Endothelial cell of umbilical vein (primary cell): ENCODE measurements around the gene GPHA2. TPM values are rescaled to one million over a fixed set of nuclear protein-coding genes. Genes with fewer than 3 reads are reported as not detected.

Experiments used
- BruUV-seq: library from RNA; stranded (reverse); fragments of 400-500 nt; replicated peaks from 2 replicates; lab custom pipeline; 2021; lab: Mats Ljungman, UMichigan
- CTCF ChIA-PET: fragments of 300-600, 350-600 bp; sonication (Branson Sonifier 250); formaldehyde crosslinking; loops from one replicate; lab custom pipeline; 2021; ENCODE audit warnings: antibody characterized with exemption, inconsistent platforms; lab: Charles Lee
- POLR2A ChIA-PET: fragments of 300-600, 350-600 bp; sonication (Branson Sonifier 250); formaldehyde crosslinking; loops from one replicate; lab custom pipeline; 2021; ENCODE audit warnings: antibody characterized with exemption, inconsistent platforms; lab: Charles Lee
- DNase-seq: peaks from one replicate; pipeline ENCODE4 v3.0.0-alpha.2; 2011; ENCODE audit warnings: low read depth, low spot score
- FAIRE-seq: peaks from 2 replicates; lab custom pipeline; 2011; peaks lifted over from hg19 to GRCh38; lab: Jason Lieb, UNC
- H2AFZ ChIP-seq: 2 replicates; pipeline ENCODE4 v1.6.0; 2012; ENCODE audit warnings: low read depth, low read length, control low read depth, inconsistent platforms
- H3K27ac ChIP-seq: 2 replicates; pipeline ENCODE4 v1.5.1; 2011; ENCODE audit warnings: low read depth, mild to moderate bottlenecking, control low read depth, low read length, moderate library complexity; ENCODE audit not compliant: insufficient read depth
- H3K27me3 ChIP-seq, 2 experiments: 2 replicates each; pipeline versions ENCODE4 v1.6.0 to v1.6.1; 2011; ENCODE audit warnings: low read length in 2 of 2, mixed read lengths in 1 of 2; ENCODE audit not compliant: control insufficient read depth in 2 of 2, insufficient read depth in 2 of 2
- H3K36me3 ChIP-seq, 2 experiments: 2 replicates in 1 of 2; 3 replicates in 1 of 2; pipeline ENCODE4 v1.5.1; 2011; ENCODE audit warnings: low read length in 2 of 2, mild to moderate bottlenecking in 1 of 2, moderate library complexity in 1 of 2; ENCODE audit not compliant: control insufficient read depth in 2 of 2, insufficient read depth in 2 of 2; ENCODE audit errors: extremely low read depth in 1 of 2
- H3K4me1 ChIP-seq: 3 replicates; pipeline ENCODE4 v1.5.1; 2011; ENCODE audit warnings: mild to moderate bottlenecking, low read length; ENCODE audit not compliant: control insufficient read depth, insufficient read depth; ENCODE audit errors: extremely low read depth
- H3K4me2 ChIP-seq: 2 replicates; pipeline ENCODE4 v1.6.1; 2011; ENCODE audit warnings: low read length, control low read depth, mixed read lengths; ENCODE audit not compliant: insufficient read depth
- H3K4me3 ChIP-seq, 3 experiments: fragments of 200-600 bp in 1 of 3; sonication (generic), shearing (Covaris generic) in 1 of 3; replicated peaks in 1 of 3; 2 replicates each; pipeline ENCODE4 v1.5.1; 2011 to 2016; ENCODE audit warnings: control low read depth in 3 of 3, low read length in 3 of 3, mild to moderate bottlenecking in 2 of 3, inconsistent platforms in 1 of 3, low read depth in 1 of 3, moderate library complexity in 1 of 3; ENCODE audit not compliant: insufficient read depth in 1 of 3
- H3K79me2 ChIP-seq: 2 replicates; pipeline ENCODE4 v1.6.0; 2012; ENCODE audit warnings: low read length, inconsistent platforms; ENCODE audit not compliant: control insufficient read depth, insufficient read depth
- H3K9ac ChIP-seq: replicated peaks from 2 replicates; pipeline ENCODE3; 2011; ENCODE audit warnings: low read length, control low read depth; ENCODE audit not compliant: insufficient read depth; ENCODE audit errors: extremely low read depth
- H3K9me1 ChIP-seq: replicated peaks from 3 replicates; pipeline ENCODE4 v1.6.0; 2011; ENCODE audit warnings: mild to moderate bottlenecking, low read length; ENCODE audit not compliant: control insufficient read depth, insufficient read depth; ENCODE audit errors: extremely low read depth
- H3K9me3 ChIP-seq: replicated peaks from 2 replicates; pipeline ENCODE4 v1.5.1; 2012; ENCODE audit warnings: low read length, inconsistent platforms; ENCODE audit not compliant: control insufficient read depth, insufficient read depth
- H4K20me1 ChIP-seq: replicated peaks from 2 replicates; pipeline ENCODE3; 2011; ENCODE audit warnings: mild to moderate bottlenecking, low read length; ENCODE audit not compliant: control insufficient read depth, insufficient read depth; ENCODE audit errors: extremely low read depth
- CTCF ChIP-seq, 2 donors: IDR thresholded peaks; 1 replicate in 1 of 2; 2 replicates in 1 of 2; pipeline ENCODE4 v1.5.1; 2011; ENCODE audit warnings: low read length in 2 of 2, mild to moderate bottlenecking in 2 of 2, moderate library complexity in 2 of 2, control low read depth in 1 of 2, inconsistent platforms in 1 of 2, low read depth in 1 of 2; ENCODE audit not compliant: insufficient read depth in 1 of 2; ENCODE audit errors: extremely low read depth in 1 of 2
- MAX ChIP-seq: IDR thresholded peaks from 2 replicates; pipeline ENCODE4 v1.6.1; 2011; ENCODE audit not compliant: insufficient read depth, insufficient read length
- MYC ChIP-seq: IDR thresholded peaks from one replicate; pipeline ENCODE4 v1.6.1; 2011; ENCODE audit warnings: mild to moderate bottlenecking, low read depth, low read length
- POLR2AphosphoS5 ChIP-seq: IDR thresholded peaks from 2 replicates; pipeline ENCODE4 v1.6.1; 2012; ENCODE audit warnings: low read depth, mild to moderate bottlenecking, control low read depth, low read length, moderate library complexity; ENCODE audit not compliant: insufficient read depth
- dilution Hi-C: fragments of 300-500 bp; cut with MboI; formaldehyde crosslinking; loops from one replicate; pipeline ENCODE4 v1.15.0; 2019; ENCODE audit warnings: low sequenced_read_pairs; ENCODE audit not compliant: extremely low pct_ligation_motif_present
- intact Hi-C: fragments of 100-400 bp; cut with micrococcal nuclease; formaldehyde crosslinking; loops from one replicate; pipeline ENCODE4 v1.10.0; 2022
- polyA plus RNA-seq, 4 experiments: library from polyadenylated mRNA; depleted of rRNA in 3 of 4; stranded (reverse) in 3 of 4; unstranded in 1 of 4; fragments of >200 nt; gene quantifications; 2 replicates each; pipeline versions ENCODE4 v1.2.1 to v1.2.3, GENCODE V29; 2011 to 2012; ENCODE audit warnings: missing spikeins in 1 of 4
- total RNA-seq: library from RNA; stranded (reverse); gene quantifications from 2 replicates; pipeline ENCODE4 v1.2.3, GENCODE V29; 2021

GPHA2 gene
- total and polyA plus RNA-seq, 2 donors (not counting 3 experiments of a cell fraction or from before 2014, with no cell fraction given): not detected

GRCh38 chr11:64894812-64895452, 40.8 kb downstream of the GPHA2 start:
- H3K36me3 ChIP-seq: peaks cover 0 to 17% of the 10 kb centered on the region in 2 experiments
- BruUV-seq: no TSS peak
- intact Hi-C loops: loop anchor here (1.0 kb wide), 2 partner anchors 48 to 118 kb away; no protein-coding TSS in a partner anchor
- H3K4me3 ChIP-seq: no peak overlapping the region
- DNase-seq (no peak), FAIRE-seq (no peak)
- no peak overlapping the region for H2AFZ ChIP-seq
- TF ChIP-seq CTCF (IDR thresholded peaks at IDR 0.05; ENCODE audit: extremely low read depth in 1 of 2, insufficient read depth in 1 of 2, low read depth in 1 of 2, low read length in 2 of 2) (no peak), MAX (no peak), MYC (no peak), POLR2AphosphoS5 (no peak)
- no peak overlapping the region for H3K27ac ChIP-seq
- H3K4me2 ChIP-seq: no peak overlapping the region
- H3K9me3 ChIP-seq: no peaks in the 10 kb centered on the region
- no peaks in the 10 kb centered on the region for H3K4me1 ChIP-seq
- no peaks in the 10 kb centered on the region for H3K9me1 ChIP-seq
- POLR2A ChIA-PET: no interaction called here
- H3K27me3 ChIP-seq: no peaks in the 10 kb centered on the region
- dilution Hi-C loops: loop anchor here (10.0 kb wide), 1 partner anchor 50 kb away; the partner anchor contains the start of gene CDC42BPG
- CTCF ChIA-PET: interaction anchor here (1.0 to 9.4 kb wide), 4 partner anchors 10 to 82 kb away, joined by 3 to 168 read pairs (median 3); partner anchors contain the start of gene CDC42BPG
- no peak overlapping the region for H3K9ac ChIP-seq
- H4K20me1 ChIP-seq: no peaks in the 10 kb centered on the region
- H3K79me2 ChIP-seq: no peaks in the 10 kb centered on the region
